ENCODE measurements around the gene TRIP11.
A peak's percentile ranks its signal among the peaks of the same experiment; 100 is the strongest.

DNA sequence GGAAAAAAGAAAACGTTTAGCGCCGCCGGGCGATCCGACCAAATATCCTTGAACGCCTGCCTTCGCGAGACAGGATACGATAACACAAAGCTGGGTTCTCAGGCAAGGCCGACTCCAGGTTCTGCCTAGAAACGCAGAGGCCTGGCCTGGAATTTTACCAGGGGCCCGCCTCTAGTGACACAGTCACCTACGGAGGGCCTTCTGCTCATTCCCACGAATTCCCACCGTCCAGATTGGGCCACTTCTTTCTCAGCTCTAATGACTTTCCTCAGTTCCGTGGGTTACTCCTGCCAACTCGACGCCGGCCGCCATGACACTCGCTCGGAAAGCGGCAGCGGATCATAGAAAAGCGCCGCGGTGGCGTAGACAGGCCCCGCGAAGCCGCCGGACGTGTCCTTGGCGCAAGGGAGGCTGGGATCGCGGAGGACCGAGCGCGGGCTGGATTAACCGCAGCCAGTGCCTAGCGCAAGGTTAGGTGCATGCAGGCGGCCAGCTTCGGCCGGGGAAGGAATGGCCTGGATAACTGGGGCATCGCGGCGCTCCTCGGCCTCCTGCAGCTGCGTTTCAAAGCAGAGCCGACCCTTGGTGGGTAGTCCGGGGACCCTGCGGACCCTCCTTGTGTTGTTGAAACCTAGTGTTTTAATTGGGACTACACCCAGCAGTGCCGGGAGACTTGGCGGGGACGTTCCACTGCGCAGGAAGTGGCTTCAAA, at the start of gene TRIP11:
- TF ChIP-seq STAT1 (IDR thresholded peaks at IDR 0.05; ENCODE audit: unreplicated experiment) (no peak), JUNB (IDR thresholded peaks at IDR 0.05; ENCODE audit: unreplicated experiment) (no peak), EZH2 (IDR thresholded peaks at IDR 0.05; ENCODE audit: low read depth, unreplicated experiment) (no peak), CREB1 (CRISPR knock-in tag; IDR thresholded peaks at IDR 0.05; ENCODE audit: low read depth) (peak; percentile 88), POLR2AphosphoS5 (IDR thresholded peaks at IDR 0.05; ENCODE audit: low read depth) (peak; percentile 92), EZH2phosphoT487 (IDR thresholded peaks at IDR 0.05; ENCODE audit: unreplicated experiment) (no peak), NANOG (IDR thresholded peaks at IDR 0.05; ENCODE audit: borderline replicate concordance) (no peak), ZNF331 (CRISPR knock-in tag; IDR thresholded peaks at IDR 0.05; ENCODE audit: low read depth) (no peak), ZNF114 (CRISPR knock-in tag; IDR thresholded peaks at IDR 0.05) (no peak)
- TF ChIP-seq, protein P1, sequence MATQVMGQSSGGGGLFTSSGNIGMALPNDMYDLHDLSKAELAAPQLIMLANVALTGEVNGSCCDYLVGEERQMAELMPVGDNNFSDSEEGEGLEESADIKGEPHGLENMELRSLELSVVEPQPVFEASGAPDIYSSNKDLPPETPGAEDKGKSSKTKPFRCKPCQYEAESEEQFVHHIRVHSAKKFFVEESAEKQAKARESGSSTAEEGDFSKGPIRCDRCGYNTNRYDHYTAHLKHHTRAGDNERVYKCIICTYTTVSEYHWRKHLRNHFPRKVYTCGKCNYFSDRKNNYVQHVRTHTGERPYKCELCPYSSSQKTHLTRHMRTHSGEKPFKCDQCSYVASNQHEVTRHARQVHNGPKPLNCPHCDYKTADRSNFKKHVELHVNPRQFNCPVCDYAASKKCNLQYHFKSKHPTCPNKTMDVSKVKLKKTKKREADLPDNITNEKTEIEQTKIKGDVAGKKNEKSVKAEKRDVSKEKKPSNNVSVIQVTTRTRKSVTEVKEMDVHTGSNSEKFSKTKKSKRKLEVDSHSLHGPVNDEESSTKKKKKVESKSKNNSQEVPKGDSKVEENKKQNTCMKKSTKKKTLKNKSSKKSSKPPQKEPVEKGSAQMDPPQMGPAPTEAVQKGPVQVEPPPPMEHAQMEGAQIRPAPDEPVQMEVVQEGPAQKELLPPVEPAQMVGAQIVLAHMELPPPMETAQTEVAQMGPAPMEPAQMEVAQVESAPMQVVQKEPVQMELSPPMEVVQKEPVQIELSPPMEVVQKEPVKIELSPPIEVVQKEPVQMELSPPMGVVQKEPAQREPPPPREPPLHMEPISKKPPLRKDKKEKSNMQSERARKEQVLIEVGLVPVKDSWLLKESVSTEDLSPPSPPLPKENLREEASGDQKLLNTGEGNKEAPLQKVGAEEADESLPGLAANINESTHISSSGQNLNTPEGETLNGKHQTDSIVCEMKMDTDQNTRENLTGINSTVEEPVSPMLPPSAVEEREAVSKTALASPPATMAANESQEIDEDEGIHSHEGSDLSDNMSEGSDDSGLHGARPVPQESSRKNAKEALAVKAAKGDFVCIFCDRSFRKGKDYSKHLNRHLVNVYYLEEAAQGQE (IDR thresholded peaks at IDR 0.05; ENCODE audit: unreplicated experiment), result no peak
- TF ChIP-seq, protein P2, sequence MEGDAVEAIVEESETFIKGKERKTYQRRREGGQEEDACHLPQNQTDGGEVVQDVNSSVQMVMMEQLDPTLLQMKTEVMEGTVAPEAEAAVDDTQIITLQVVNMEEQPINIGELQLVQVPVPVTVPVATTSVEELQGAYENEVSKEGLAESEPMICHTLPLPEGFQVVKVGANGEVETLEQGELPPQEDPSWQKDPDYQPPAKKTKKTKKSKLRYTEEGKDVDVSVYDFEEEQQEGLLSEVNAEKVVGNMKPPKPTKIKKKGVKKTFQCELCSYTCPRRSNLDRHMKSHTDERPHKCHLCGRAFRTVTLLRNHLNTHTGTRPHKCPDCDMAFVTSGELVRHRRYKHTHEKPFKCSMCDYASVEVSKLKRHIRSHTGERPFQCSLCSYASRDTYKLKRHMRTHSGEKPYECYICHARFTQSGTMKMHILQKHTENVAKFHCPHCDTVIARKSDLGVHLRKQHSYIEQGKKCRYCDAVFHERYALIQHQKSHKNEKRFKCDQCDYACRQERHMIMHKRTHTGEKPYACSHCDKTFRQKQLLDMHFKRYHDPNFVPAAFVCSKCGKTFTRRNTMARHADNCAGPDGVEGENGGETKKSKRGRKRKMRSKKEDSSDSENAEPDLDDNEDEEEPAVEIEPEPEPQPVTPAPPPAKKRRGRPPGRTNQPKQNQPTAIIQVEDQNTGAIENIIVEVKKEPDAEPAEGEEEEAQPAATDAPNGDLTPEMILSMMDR (conservative IDR thresholded peaks at IDR 0.05; ENCODE audit: low read depth in 2 of 2), result no peak
- TF ChIP-seq, protein P3, sequence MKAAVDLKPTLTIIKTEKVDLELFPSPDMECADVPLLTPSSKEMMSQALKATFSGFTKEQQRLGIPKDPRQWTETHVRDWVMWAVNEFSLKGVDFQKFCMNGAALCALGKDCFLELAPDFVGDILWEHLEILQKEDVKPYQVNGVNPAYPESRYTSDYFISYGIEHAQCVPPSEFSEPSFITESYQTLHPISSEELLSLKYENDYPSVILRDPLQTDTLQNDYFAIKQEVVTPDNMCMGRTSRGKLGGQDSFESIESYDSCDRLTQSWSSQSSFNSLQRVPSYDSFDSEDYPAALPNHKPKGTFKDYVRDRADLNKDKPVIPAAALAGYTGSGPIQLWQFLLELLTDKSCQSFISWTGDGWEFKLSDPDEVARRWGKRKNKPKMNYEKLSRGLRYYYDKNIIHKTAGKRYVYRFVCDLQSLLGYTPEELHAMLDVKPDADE (IDR thresholded peaks at IDR 0.05), result no peak; the same call in 1 of the 2 replicates
- TF ChIP-seq, protein P4, sequence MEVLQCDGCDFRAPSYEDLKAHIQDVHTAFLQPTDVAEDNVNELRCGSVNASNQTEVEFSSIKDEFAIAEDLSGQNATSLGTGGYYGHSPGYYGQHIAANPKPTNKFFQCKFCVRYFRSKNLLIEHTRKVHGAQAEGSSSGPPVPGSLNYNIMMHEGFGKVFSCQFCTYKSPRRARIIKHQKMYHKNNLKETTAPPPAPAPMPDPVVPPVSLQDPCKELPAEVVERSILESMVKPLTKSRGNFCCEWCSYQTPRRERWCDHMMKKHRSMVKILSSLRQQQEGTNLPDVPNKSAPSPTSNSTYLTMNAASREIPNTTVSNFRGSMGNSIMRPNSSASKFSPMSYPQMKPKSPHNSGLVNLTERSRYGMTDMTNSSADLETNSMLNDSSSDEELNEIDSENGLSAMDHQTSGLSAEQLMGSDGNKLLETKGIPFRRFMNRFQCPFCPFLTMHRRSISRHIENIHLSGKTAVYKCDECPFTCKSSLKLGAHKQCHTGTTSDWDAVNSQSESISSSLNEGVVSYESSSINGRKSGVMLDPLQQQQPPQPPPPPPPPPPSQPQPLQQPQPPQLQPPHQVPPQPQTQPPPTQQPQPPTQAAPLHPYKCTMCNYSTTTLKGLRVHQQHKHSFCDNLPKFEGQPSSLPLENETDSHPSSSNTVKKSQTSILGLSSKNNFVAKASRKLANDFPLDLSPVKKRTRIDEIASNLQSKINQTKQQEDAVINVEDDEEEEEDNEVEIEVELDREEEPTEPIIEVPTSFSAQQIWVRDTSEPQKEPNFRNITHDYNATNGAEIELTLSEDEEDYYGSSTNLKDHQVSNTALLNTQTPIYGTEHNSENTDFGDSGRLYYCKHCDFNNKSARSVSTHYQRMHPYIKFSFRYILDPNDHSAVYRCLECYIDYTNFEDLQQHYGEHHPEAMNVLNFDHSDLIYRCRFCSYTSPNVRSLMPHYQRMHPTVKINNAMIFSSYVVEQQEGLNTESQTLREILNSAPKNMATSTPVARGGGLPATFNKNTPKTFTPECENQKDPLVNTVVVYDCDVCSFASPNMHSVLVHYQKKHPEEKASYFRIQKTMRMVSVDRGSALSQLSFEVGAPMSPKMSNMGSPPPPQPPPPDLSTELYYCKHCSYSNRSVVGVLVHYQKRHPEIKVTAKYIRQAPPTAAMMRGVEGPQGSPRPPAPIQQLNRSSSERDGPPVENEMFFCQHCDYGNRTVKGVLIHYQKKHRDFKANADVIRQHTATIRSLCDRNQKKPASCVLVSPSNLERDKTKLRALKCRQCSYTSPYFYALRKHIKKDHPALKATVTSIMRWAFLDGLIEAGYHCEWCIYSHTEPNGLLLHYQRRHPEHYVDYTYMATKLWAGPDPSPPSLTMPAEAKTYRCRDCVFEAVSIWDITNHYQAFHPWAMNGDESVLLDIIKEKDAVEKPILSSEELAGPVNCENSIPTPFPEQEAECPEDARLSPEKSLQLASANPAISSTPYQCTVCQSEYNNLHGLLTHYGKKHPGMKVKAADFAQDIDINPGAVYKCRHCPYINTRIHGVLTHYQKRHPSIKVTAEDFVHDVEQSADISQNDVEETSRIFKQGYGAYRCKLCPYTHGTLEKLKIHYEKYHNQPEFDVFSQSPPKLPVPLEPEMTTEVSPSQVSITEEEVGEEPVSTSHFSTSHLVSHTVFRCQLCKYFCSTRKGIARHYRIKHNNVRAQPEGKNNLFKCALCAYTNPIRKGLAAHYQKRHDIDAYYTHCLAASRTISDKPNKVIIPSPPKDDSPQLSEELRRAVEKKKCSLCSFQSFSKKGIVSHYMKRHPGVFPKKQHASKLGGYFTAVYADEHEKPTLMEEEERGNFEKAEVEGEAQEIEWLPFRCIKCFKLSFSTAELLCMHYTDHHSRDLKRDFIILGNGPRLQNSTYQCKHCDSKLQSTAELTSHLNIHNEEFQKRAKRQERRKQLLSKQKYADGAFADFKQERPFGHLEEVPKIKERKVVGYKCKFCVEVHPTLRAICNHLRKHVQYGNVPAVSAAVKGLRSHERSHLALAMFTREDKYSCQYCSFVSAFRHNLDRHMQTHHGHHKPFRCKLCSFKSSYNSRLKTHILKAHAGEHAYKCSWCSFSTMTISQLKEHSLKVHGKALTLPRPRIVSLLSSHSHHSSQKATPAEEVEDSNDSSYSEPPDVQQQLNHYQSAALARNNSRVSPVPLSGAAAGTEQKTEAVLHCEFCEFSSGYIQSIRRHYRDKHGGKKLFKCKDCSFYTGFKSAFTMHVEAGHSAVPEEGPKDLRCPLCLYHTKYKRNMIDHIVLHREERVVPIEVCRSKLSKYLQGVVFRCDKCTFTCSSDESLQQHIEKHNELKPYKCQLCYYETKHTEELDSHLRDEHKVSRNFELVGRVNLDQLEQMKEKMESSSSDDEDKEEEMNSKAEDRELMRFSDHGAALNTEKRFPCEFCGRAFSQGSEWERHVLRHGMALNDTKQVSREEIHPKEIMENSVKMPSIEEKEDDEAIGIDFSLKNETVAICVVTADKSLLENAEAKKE (CRISPR knock-in tag; IDR thresholded peaks at IDR 0.05), result no peak

All from GM23338 (cell line).